ENCODE results near the gene SLC22A31. TPM values are rescaled to one million over a fixed set of nuclear protein-coding genes. Genes with fewer than 3 reads are reported as not detected.

SLC22A31 gene
- total and polyA plus RNA-seq, 9 of the 15 experiments (the other 6 are each of a cell fraction or from before 2014, with no cell fraction given) = 0.29 to 2.2 (median 0.47) TPM; not detected in 3

GRCh38 chr16:89155184-89155679, 45.1 kb downstream of the SLC22A31 start (continued):
- TF ChIP-seq ZNF407 (IDR thresholded peaks at IDR 0.05; ENCODE audit: low read depth) (no peak), NFXL1 (CRISPR knock-in tag; IDR thresholded peaks at IDR 0.05) (no peak), NFRKB (IDR thresholded peaks at IDR 0.05; ENCODE audit: low read depth) (no peak), PRMT5 (CRISPR knock-in tag; IDR thresholded peaks at IDR 0.05) (no peak), WHSC1 (IDR thresholded peaks at IDR 0.05; ENCODE audit: low read length) (no peak), BHLHE40 (IDR thresholded peaks at IDR 0.05; ENCODE audit: low read length) (peak; percentile 76), GABPB1 (CRISPR knock-in tag; IDR thresholded peaks at IDR 0.05) (no peak), EGR1 (conservative IDR thresholded peaks at IDR 0.05) (no peak), ZNF354B (CRISPR knock-in tag; IDR thresholded peaks at IDR 0.05) (no peak), RAD21 (CRISPR knock-in tag; conservative IDR thresholded peaks at IDR 0.05 in 1 of 2, IDR thresholded peaks at IDR 0.05 in 1 of 2) (no peak), ETV5 (CRISPR knock-in tag; IDR thresholded peaks at IDR 0.05; ENCODE audit: low read depth) (no peak), ARID2 (IDR thresholded peaks at IDR 0.05) (no peak), POLR2G (IDR thresholded peaks at IDR 0.05; ENCODE audit: low read depth, low read length) (peak; percentile 71), FOXA3 (CRISPR knock-in tag; conservative IDR thresholded peaks at IDR 0.05 in 1 of 2, IDR thresholded peaks at IDR 0.05 in 1 of 2) (no peak), BRF2 (IDR thresholded peaks at IDR 0.05; ENCODE audit: borderline replicate concordance, insufficient read depth, insufficient read length) (no peak), ARID1B (IDR thresholded peaks at IDR 0.05) (no peak), PURB (CRISPR knock-in tag; IDR thresholded peaks at IDR 0.05; ENCODE audit: low read depth) (no peak)
- TF ChIP-seq, protein P1, sequence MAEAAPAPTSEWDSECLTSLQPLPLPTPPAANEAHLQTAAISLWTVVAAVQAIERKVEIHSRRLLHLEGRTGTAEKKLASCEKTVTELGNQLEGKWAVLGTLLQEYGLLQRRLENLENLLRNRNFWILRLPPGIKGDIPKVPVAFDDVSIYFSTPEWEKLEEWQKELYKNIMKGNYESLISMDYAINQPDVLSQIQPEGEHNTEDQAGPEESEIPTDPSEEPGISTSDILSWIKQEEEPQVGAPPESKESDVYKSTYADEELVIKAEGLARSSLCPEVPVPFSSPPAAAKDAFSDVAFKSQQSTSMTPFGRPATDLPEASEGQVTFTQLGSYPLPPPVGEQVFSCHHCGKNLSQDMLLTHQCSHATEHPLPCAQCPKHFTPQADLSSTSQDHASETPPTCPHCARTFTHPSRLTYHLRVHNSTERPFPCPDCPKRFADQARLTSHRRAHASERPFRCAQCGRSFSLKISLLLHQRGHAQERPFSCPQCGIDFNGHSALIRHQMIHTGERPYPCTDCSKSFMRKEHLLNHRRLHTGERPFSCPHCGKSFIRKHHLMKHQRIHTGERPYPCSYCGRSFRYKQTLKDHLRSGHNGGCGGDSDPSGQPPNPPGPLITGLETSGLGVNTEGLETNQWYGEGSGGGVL (CRISPR knock-in tag; IDR thresholded peaks at IDR 0.05) = no peak
